Activated CD8-positive, alpha-beta memory T cell treated with anti-CD3 and anti-CD28 coated beads, Interleukin-2, amount 50 U/mL, for 24 hours (primary cell): Measurements from ENCODE around the gene STX18.
"Not testable (repeated sequence)": the region's sequence is repeated elsewhere in the genome, so short reads cannot be mapped to it uniquely, and the experiment has no call there.

ENCODE experiments used
- DNase-seq: peaks from one replicate; pipeline ENCODE4 v3.0.0-alpha.2; 2020; ENCODE audit errors: extremely low read depth

STX18 gene

DNA sequence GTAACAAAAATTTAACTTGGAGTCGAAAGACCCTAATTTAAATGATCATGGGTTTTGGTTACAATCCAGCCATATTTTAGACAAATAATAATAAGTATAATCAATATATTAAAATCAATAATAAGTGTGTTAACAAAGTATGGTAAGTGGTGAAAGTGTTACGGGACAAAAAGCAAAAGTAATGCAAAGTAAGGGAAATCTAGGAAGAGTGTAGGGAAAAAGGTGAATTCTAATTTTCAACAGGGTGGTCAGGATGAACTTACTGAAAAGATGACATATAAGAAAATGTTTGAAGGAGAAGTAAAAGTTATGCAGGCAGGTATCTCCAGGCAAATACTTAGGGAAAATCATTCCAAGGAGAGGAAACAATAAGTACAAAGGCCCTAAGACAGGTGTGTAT lies 32.3 kb downstream of the STX18 start:
- DNase-seq: no peak

DNA sequence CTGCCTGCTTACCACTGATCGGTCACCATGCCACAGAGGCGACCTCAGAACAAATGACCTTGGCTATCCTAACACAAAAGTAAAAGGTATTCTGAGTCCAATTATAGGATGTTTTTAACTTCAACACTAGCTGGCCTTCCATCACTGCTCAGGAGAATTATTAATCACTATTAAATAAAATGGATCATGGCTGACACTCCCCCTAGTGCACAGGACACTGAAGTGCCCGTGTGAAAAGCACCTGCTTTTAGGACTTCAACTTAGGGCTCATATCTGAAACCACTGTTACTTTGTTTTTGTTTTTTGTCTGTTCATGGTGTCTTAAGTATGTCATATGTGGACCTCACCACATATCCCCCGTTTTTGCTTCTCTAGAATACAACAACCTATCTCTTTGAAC lies 33.9 kb downstream of the STX18 start:
- DNase-seq: no peak

DNA sequence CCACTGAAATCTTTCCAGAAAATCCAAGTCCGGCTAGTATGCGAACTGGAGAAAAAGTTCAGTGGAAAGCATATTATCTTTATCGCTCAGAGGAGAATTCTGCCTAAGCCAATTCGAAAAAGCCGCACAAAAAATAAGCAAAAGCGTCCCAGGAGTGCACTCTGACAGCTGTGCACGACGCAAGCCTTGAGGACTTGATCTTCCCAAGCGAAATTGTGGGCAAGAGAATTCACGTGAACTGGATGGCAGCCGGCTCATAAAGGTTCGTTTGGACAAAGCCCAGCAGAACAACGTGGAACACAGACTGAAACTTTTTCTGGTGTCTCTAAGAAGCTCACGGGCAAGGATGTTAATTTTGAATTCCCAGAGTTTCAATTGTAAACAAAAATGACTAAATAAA lies 34.4 kb downstream of the STX18 start:
- DNase-seq: no peak

DNA sequence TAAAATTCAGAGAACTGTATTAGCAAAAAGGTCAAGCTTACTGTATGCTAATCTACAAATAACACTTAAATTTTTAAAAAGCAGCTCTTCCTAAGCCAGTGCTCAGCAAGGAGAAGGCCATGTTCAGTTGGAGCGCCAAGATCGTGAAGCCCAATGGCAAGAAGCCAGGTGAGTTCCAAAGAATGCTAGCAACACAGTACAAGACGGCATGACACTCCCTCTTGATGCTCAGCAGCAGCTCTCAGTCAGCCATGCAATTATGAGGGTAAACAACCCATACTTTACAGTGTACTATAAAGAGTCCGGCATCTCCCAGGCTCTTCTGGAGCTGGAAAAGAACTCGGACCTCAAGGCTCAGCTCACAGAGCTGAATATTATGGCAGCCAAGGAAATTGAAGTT lies 34.9 kb downstream of the STX18 start:
- no peak for DNase-seq

GRCh38 chr4:4505211-4505610 lies 36.6 kb downstream of the STX18 start:
- not testable (repeated sequence) for DNase-seq

DNA sequence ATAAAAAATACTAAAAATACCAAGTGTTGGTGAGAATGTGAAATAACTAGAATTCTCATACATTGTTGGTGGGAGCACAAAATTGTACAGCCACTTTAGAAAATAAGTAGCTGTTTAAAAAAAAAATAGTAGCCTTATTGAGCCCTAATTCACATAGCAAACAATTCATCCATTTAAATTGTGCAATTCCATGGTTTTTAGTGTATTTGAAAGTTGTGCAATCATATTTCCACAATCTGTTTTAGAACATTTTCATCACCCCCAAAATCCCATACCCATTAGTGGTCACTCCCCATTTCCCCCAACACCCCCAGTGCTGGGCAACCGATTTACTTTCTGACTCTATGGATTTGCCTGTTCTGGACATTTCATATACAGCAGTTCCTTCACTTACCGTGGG lies 37.1 kb downstream of the STX18 start:
- no peak for DNase-seq

GRCh38 chr4:4502694-4503311 lies 39.0 kb downstream of the STX18 start:
- DNase-seq: no peak

DNA sequence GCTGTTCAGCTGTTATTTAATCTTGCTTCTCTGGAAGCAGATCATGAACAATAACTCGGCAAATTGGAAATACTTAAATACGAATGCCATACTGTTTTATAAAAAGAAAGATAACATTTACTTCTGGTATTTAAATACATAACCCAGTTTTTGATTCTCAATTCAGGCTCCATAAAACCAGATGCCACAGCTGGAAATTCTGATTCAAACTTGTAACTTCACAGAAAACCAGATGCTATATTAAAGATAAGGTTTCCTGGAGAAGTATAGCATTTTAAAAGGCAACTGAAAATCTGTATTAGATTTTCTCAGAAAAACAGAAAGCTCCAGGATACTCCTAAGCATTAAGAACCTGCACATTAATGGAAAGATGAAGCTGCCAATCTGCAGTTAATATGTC lies 40.2 kb downstream of the STX18 start:
- no peak for DNase-seq

DNA sequence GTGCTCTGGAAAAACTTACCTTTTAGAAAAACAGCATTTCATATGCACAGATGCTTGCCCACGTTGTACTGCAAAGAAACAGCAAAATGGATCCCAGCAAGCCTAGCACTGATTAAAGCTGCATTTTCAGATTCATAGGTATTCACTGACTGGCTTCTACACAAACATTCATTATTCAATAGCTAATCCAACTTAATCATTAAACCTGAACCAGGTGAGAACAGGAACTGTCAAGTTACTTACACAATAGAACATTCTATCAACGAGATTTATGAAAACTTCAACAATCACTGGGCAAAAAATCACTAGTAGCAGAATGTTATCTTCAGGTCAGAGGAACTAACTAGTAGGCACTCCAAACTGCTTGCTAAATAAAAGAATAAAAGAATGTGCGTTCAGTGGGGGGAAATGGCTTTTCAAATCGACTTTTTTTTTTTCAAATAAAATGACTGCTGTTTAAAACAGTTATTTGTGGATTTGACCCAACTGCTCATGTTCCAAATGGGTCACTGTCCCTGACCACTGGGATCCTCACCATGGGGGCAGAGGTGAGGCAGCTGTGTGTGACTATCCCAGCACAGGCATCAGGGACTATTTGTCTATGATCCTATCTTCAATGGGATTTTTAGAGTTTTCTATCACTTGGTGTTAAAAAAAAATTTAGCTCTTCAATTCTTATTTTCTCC lies 42.3 kb downstream of the STX18 start:
- no peak for DNase-seq

DNA sequence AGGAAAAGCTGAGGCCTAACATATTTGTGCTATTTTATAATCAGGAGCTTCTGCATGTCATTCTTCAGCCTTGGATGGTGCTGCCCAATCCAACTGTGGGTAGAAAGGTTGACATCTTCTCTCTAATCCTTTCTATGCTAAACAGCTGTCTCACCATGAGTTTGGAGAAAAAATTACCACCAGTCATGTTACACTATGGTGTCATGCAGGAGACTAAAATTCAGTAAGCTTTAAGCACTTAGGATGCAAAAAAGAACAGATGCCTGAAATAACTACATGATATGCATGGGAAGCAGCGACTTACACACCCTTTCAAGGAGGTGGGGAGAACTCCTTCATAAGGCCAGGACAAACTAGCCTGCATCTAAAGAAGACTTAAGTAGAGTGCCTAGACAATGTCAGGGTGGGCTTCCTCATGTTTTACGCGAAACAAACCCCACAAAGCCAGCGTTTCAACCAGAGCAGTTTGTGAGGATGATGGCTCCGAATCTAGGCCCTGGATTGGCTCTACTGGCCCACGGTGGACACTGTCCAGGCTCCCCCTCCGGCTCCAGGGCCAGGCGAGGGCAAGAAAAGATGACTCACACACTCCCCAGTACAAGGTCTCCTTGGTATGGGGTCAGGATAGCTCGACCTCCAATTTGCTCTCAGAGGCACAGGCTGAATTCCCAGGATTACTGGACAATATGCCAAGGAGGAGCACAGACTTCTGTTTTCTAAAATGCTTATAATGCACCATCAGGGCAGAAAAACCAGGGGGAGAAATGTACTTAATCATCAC lies 45.1 kb downstream of the STX18 start:
- DNase-seq: no peak

- DNase-seq: no peak
Measured at GRCh38 chr4:4494882-4495281, 47.0 kb downstream of the STX18 start.

- DNase-seq: no peak
Measured at GRCh38 chr4:4492161-4492847, 49.5 kb downstream of the STX18 start.

DNA sequence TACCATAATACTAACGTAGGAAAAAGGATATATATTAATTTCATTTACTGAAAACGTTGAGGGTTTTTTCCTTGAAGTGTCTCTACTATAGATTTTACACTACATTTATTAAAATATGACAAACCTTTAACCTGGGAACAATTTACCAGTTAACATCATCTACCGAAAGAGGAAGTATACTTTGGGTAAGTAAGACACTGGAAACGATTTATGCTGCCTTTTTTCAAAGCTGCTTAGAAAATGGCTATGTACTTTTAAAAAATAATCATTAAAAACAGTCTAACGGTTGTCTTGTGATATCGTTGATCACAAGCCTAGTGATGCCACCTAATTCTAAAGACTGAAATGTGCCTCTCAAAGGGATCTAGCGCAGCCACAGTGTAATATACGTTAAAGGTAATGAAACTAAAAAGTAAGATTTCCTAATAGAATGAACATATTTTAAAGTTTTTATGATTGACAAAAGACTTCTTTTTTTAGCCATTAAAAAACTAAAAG lies 50.4 kb downstream of the STX18 start:
- DNase-seq: no peak

DNA sequence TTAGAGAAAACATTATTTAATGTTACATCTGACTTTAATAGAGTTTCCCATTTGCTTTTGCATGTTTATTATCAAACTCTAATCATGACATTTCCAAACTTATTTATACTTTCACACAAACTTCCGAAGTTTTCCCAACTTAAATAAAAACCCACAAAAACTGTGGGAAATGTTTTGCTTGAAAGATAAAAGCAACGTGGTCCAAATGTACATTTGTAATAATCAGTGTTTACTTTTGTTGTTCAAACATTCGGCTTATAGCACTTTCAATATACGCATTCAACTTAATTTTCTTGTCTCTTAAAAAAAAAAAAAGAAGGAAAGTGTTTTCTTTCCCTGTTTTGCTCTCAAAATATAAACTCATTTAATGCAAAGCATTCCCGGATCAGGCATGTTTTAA lies 51.0 kb downstream of the STX18 start:
- DNase-seq: no peak

DNA sequence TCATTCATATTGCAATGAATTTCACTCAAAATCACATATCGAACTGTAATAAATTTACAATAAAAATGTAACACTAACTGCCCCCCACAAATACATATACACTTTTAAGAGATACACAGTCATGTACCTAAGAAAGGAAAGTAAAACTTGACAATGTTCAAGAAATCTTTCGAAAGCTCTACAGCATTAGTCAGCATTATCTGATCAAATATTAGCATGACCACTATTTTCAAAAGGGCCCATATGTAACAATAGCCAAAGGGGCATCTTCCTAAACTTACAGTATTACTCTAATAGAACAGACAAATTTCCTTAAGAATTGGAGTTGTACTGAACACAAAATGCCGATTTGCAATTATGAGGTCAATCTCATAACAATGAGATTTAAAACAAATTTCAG lies 51.8 kb downstream of the STX18 start:
- no peak for DNase-seq

DNA sequence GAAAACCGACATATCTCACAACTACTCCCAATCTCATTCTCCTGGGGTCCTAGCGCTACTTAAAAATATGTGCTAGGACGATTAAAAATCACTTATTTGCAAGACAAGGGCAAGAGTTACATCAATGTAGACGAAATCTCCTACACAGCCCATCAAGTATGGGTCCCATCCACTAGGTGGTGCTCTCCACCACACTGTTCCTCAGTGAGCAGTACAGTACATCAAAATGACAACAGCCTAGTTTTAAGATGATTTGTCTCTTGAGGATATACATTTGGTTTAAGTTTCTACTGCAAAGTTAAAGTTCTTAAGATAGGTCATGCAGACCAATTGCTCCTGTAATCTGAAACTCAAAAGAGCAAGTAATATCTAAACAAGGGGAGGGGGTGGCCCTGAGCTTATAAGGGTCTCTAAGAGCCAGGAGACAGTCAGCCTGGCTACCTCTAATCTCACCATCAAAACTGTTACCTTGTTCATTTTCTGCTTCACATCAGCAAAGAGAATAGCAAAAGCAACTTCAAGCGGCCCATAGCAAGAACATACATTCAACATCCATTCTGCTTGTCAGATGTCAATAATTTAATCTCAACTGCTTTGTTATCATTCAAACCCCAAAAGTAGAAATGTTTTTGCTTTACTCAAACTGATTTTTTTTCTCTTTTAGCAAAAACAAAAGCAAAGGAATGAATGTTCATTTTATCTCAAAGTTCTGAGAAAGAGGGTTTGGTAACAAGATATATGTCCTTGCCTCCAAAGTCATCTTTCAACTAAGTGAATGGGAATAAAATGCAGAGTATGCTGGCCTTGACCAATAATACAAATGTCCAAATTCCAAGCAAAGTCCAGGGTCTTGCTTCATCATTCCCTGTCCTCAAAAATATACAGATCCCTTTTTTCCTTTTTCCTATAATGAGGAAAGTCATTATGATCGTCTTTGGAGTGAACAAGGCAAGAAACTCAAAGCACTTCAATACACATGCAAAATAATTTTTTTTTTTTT lies 53.1 kb downstream of the STX18 start:
- DNase-seq: peak; percentile 51

GRCh38 chr4:4486969-4487368 lies 54.9 kb downstream of the STX18 start:
- no peak for DNase-seq

- DNase-seq: no peak
Measured at GRCh38 chr4:4485806-4486205, 56.0 kb downstream of the STX18 start.

GRCh38 chr4:4481399-4481994 lies 60.4 kb downstream of the STX18 start:
- DNase-seq: no peak

- no peak for DNase-seq
Measured at GRCh38 chr4:4480685-4481398, 61.0 kb downstream of the STX18 start.
